GM23338 (cell line): ENCODE results near the gene DPYD. TPM values are rescaled to one million over a fixed set of nuclear protein-coding genes. Genes with fewer than 3 reads are reported as not detected.

ENCODE experiments used
- ATAC-seq: fragments of 200-7000 bp; cut with Tn5 transposase; 3 replicates; pipeline ENCODE4 v1.9.1; 2020
- DNase-seq: peaks from one replicate; pipeline ENCODE4 v3.0.0-alpha.2; 2015; ENCODE audit warnings: low spot score
- H2AFZ ChIP-seq: fragments of 200-600 bp; sonication (generic); 2 replicates; pipeline ENCODE4 v1.8.0; 2016; ENCODE audit warnings: antibody characterized with exemption, mild to moderate bottlenecking, moderate library complexity
- H3F3A ChIP-seq: fragments of 200-600 bp; sonication (generic); replicated peaks from 2 replicates; pipeline ENCODE4 v1.8.0; 2017; ENCODE audit warnings: antibody characterized with exemption, mixed run types, low read depth
- H3K27ac ChIP-seq: fragments of 200-600 bp; sonication (generic); 2 replicates; pipeline ENCODE4 v1.6.1; 2016; ENCODE audit warnings: low read depth
- H3K27me3 ChIP-seq: fragments of 200-600 bp; sonication (generic); 2 replicates; pipeline ENCODE4 v1.8.0; 2016; ENCODE audit warnings: mild to moderate bottlenecking, mixed run types, moderate library complexity; ENCODE audit not compliant: insufficient read depth
- H3K36me3 ChIP-seq: fragments of 200-600 bp; sonication (generic); 2 replicates; pipeline ENCODE4 v1.8.0; 2016; ENCODE audit warnings: mild to moderate bottlenecking; ENCODE audit not compliant: insufficient read depth
- H3K4me1 ChIP-seq: fragments of 200-600 bp; sonication (generic); 2 replicates; pipeline ENCODE4 v1.8.0; 2016; ENCODE audit warnings: mild to moderate bottlenecking, moderate library complexity; ENCODE audit not compliant: insufficient read depth
- H3K4me2 ChIP-seq: fragments of 200-600 bp; sonication (generic); 2 replicates; pipeline ENCODE4 v1.7.1; 2017; ENCODE audit warnings: mixed run types
- H3K4me3 ChIP-seq: fragments of 200-600 bp; sonication (generic); 2 replicates; pipeline ENCODE4 v1.6.1; 2016; ENCODE audit warnings: mixed run types
- H3K79me2 ChIP-seq: fragments of 200-600 bp; sonication (generic); replicated peaks from 2 replicates; pipeline ENCODE4 v1.8.0; 2017; ENCODE audit warnings: mild to moderate bottlenecking; ENCODE audit not compliant: insufficient read depth
- H3K9me2 ChIP-seq: fragments of 200-600 bp; sonication (generic); 2 replicates; pipeline ENCODE4 v1.8.0; 2017; ENCODE audit not compliant: insufficient read depth
- H4K20me1 ChIP-seq: fragments of 200-600 bp; sonication (generic); replicated peaks from 2 replicates; pipeline ENCODE4 v1.8.0; 2017; ENCODE audit warnings: mild to moderate bottlenecking; ENCODE audit not compliant: insufficient read depth
- H3K27ac Mint-ChIP-seq: 2 replicates; pipeline ENCODE4 v1.8.0; 2020; ENCODE audit warnings: inconsistent platforms, mild to moderate bottlenecking, moderate library complexity, mixed read lengths
- H3K27me3 Mint-ChIP-seq: 3 replicates; pipeline ENCODE4 v1.8.0; 2022; ENCODE audit warnings: low read depth, mild to moderate bottlenecking, moderate library complexity, mixed read lengths, inconsistent platforms; ENCODE audit not compliant: insufficient read depth, poor library complexity
- H3K36me3 Mint-ChIP-seq: 3 replicates; pipeline ENCODE4 v1.8.0; 2021; ENCODE audit warnings: low read depth, mild to moderate bottlenecking, inconsistent platforms, moderate library complexity, mixed read lengths
- H3K4me1 Mint-ChIP-seq: 3 replicates; pipeline ENCODE4 v1.8.0; 2020; ENCODE audit warnings: mild to moderate bottlenecking, inconsistent platforms, mixed read lengths
- H3K4me3 Mint-ChIP-seq: 3 replicates; pipeline ENCODE4 v1.8.0; 2021; ENCODE audit warnings: moderate library complexity, mild to moderate bottlenecking, inconsistent platforms, mixed read lengths
- H3K9me3 Mint-ChIP-seq: 3 replicates; pipeline ENCODE4 v1.8.0; 2020; ENCODE audit warnings: moderate library complexity, mild to moderate bottlenecking, inconsistent platforms, mixed read lengths
- CREB1 ChIP-seq: fragments of 250-450 bp; sonication (Bioruptor Pico); IDR thresholded peaks from 2 replicates; pipeline ENCODE4 v1.5.0; 2020; ENCODE audit warnings: low read depth, mild to moderate bottlenecking, moderate library complexity
- EZH2 ChIP-seq: fragments of 200-600 bp; sonication (generic); IDR thresholded peaks from one replicate; pipeline ENCODE4 v1.8.0; 2017; ENCODE audit warnings: antibody characterized with exemption, mild to moderate bottlenecking, low read depth; ENCODE audit not compliant: unreplicated experiment
- EZH2phosphoT487 ChIP-seq: fragments of 200-600 bp; sonication (generic); IDR thresholded peaks from one replicate; pipeline ENCODE4 v1.8.1; 2018; ENCODE audit warnings: antibody characterized with exemption; ENCODE audit not compliant: unreplicated experiment
- JUNB ChIP-seq: IDR thresholded peaks from one replicate; pipeline ENCODE4 v1.6.1; 2016; ENCODE audit warnings: antibody characterized with exemption; ENCODE audit not compliant: unreplicated experiment
- NANOG ChIP-seq: IDR thresholded peaks from 2 replicates; pipeline ENCODE4 v1.6.1; 2016; ENCODE audit warnings: antibody characterized with exemption, borderline replicate concordance
- POLR2AphosphoS5 ChIP-seq: IDR thresholded peaks from 2 replicates; pipeline ENCODE4 v1.6.1; 2016; ENCODE audit warnings: antibody characterized with exemption, low read depth
- STAT1 ChIP-seq: IDR thresholded peaks from one replicate; pipeline ENCODE4 v1.6.1; 2016; ENCODE audit warnings: antibody characterized with exemption; ENCODE audit not compliant: unreplicated experiment
- ZNF331 ChIP-seq: fragments of 250-450 bp; sonication (Bioruptor Pico); IDR thresholded peaks from 2 replicates; pipeline ENCODE4 v1.5.0; 2020; ENCODE audit warnings: low read depth, mild to moderate bottlenecking, moderate library complexity
- polyA plus RNA-seq: library from polyadenylated mRNA; unstranded; fragments of >200 nt; fragmentation: Nextera tagmentation; extraction: Ambion mirVana; gene quantifications from 2 replicates; pipeline ENCODE4 v1.2.1, GENCODE V29; 2016
- total RNA-seq: library from RNA; depleted of rRNA; stranded (reverse); fragments of >200 nt; shearing (Covaris generic); gene quantifications from 2 replicates; pipeline ENCODE4 v1.2.3, GENCODE V29; 2014
- TF ChIP-seq, protein P1 (sequence below): IDR thresholded peaks from one replicate; pipeline ENCODE4 v1.6.1; 2018; ENCODE audit warnings: antibody characterized with exemption; ENCODE audit not compliant: unreplicated experiment
- TF ChIP-seq, protein P2 (sequence below), 2 experiments: fragments of 200-600 bp in 1 of 2; sonication (generic) in 1 of 2; conservative IDR thresholded peaks; 2 replicates each; pipeline versions ENCODE4 v1.5.1 to v1.6.1; 2016 to 2017; ENCODE audit warnings: antibody characterized with exemption in 2 of 2, low read depth in 2 of 2, mild to moderate bottlenecking in 2 of 2, moderate library complexity in 1 of 2
- TF ChIP-seq, protein P3 (sequence below): IDR thresholded peaks from 2 replicates; pipeline ENCODE4 v1.6.1; 2016; ENCODE audit warnings: antibody characterized with exemption

The DPYD gene
- total and polyA plus RNA-seq, 2 experiments from 2014 or later = 0.50 to 1.6 TPM

DNA sequence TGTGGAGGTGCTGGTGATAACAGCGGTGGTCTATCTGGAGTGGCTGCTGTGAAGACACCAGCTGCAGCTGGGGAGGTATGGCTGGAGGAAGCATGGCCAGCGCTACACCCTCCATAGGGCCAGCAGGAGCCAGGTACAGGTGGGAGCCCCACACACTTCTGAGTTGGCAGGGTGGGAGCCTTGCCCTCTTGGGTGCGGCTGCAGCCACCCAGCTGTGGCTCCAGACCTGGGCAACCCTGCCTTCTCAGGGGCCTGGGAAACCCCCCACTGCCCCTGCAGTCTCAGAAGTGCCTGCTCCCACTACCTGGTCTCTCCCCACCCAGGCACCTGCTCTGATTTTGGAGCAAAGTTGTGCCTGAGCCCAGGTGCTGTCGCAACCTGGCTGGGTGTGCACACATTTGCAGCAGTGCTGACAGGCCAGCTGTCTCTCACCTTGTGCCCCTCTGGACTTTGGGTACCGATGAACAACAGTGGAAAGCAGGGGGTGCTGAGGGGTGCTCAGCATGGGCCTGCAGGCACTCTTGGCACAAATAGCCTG lies 76.2 kb downstream of the DPYD start:
- Histone ChIP-seq H3F3A (no peaks in the 10 kb centered on the region), H3K9me2 (no peaks in the 10 kb centered on the region), H3K4me1 (no peaks in the 10 kb centered on the region), H3K27me3 (no peaks in the 10 kb centered on the region), H3K79me2 (no peaks in the 10 kb centered on the region), H3K4me3 (no peak overlapping the region), H3K4me2 (no peak overlapping the region), H4K20me1 (no peaks in the 10 kb centered on the region), H3K27ac (no peak overlapping the region), H2AFZ (no peak overlapping the region), H3K36me3 (no peaks in the 10 kb centered on the region)
- no peak overlapping the region for H3K4me3 Mint-ChIP-seq
- H3K27me3 Mint-ChIP-seq = no peaks in the 10 kb centered on the region
- DNase-seq (no peak), ATAC-seq (no peak)
- peaks cover 17% of the 10 kb centered on the region for H3K9me3 Mint-ChIP-seq
- no peaks in the 10 kb centered on the region for H3K4me1 Mint-ChIP-seq
- H3K36me3 Mint-ChIP-seq = peaks cover 11% of the 10 kb centered on the region; the same call in 2 of the 3 replicates
- TF ChIP-seq, protein P1, sequence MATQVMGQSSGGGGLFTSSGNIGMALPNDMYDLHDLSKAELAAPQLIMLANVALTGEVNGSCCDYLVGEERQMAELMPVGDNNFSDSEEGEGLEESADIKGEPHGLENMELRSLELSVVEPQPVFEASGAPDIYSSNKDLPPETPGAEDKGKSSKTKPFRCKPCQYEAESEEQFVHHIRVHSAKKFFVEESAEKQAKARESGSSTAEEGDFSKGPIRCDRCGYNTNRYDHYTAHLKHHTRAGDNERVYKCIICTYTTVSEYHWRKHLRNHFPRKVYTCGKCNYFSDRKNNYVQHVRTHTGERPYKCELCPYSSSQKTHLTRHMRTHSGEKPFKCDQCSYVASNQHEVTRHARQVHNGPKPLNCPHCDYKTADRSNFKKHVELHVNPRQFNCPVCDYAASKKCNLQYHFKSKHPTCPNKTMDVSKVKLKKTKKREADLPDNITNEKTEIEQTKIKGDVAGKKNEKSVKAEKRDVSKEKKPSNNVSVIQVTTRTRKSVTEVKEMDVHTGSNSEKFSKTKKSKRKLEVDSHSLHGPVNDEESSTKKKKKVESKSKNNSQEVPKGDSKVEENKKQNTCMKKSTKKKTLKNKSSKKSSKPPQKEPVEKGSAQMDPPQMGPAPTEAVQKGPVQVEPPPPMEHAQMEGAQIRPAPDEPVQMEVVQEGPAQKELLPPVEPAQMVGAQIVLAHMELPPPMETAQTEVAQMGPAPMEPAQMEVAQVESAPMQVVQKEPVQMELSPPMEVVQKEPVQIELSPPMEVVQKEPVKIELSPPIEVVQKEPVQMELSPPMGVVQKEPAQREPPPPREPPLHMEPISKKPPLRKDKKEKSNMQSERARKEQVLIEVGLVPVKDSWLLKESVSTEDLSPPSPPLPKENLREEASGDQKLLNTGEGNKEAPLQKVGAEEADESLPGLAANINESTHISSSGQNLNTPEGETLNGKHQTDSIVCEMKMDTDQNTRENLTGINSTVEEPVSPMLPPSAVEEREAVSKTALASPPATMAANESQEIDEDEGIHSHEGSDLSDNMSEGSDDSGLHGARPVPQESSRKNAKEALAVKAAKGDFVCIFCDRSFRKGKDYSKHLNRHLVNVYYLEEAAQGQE = no peak
- TF ChIP-seq, protein P2, sequence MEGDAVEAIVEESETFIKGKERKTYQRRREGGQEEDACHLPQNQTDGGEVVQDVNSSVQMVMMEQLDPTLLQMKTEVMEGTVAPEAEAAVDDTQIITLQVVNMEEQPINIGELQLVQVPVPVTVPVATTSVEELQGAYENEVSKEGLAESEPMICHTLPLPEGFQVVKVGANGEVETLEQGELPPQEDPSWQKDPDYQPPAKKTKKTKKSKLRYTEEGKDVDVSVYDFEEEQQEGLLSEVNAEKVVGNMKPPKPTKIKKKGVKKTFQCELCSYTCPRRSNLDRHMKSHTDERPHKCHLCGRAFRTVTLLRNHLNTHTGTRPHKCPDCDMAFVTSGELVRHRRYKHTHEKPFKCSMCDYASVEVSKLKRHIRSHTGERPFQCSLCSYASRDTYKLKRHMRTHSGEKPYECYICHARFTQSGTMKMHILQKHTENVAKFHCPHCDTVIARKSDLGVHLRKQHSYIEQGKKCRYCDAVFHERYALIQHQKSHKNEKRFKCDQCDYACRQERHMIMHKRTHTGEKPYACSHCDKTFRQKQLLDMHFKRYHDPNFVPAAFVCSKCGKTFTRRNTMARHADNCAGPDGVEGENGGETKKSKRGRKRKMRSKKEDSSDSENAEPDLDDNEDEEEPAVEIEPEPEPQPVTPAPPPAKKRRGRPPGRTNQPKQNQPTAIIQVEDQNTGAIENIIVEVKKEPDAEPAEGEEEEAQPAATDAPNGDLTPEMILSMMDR (conservative IDR thresholded peaks at IDR 0.05; ENCODE audit: low read depth in 2 of 2) = no peak
- TF ChIP-seq ZNF331 (CRISPR knock-in tag) (no peak), POLR2AphosphoS5 (no peak), JUNB (no peak), CREB1 (CRISPR knock-in tag) (no peak), EZH2phosphoT487 (no peak), NANOG (no peak)
- TF ChIP-seq, protein P3, sequence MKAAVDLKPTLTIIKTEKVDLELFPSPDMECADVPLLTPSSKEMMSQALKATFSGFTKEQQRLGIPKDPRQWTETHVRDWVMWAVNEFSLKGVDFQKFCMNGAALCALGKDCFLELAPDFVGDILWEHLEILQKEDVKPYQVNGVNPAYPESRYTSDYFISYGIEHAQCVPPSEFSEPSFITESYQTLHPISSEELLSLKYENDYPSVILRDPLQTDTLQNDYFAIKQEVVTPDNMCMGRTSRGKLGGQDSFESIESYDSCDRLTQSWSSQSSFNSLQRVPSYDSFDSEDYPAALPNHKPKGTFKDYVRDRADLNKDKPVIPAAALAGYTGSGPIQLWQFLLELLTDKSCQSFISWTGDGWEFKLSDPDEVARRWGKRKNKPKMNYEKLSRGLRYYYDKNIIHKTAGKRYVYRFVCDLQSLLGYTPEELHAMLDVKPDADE = no peak
- H3K27ac Mint-ChIP-seq = no peak overlapping the region

DNA sequence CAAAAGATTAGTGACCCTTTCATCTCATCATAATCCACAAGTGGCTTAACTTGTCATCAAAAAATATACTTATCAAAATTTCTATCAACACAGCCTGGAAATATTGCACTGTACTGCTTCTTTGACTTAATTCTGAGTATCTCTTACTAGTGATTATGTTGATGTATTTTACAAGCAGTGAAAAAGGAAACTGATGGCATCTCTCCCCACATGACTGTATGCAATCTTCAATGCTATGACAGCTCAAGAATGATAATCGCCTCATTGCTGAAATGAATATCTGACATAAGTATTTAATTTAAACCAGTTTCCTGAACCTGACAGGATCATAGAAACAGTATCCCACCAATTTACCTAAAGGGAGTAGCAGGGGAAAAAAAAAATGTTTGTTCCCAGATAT lies 79.5 kb downstream of the DPYD start:
- H3K4me3 ChIP-seq = no peak overlapping the region
- H3K79me2 ChIP-seq = no peaks in the 10 kb centered on the region
- Mint-ChIP-seq H3K4me1 (no peaks in the 10 kb centered on the region), H3K9me3 (peaks cover 17% of the 10 kb centered on the region), H3K36me3 (peaks cover 10% of the 10 kb centered on the region; the same call in 2 of the 3 replicates), H3K27ac (no peak overlapping the region), H3K27me3 (no peaks in the 10 kb centered on the region), H3K4me3 (no peak overlapping the region)
- no peaks in the 10 kb centered on the region for H3K36me3 ChIP-seq
- no peak overlapping the region for H3K27ac ChIP-seq
- no peaks in the 10 kb centered on the region for H3F3A ChIP-seq
- no peaks in the 10 kb centered on the region for H3K4me1 ChIP-seq
- no peak overlapping the region for H2AFZ ChIP-seq
- no peaks in the 10 kb centered on the region for H3K9me2 ChIP-seq
- DNase-seq = no peak
- no peaks in the 10 kb centered on the region for H4K20me1 ChIP-seq
- H3K27me3 ChIP-seq = no peaks in the 10 kb centered on the region
- no peak for ATAC-seq
- no peak overlapping the region for H3K4me2 ChIP-seq
- TF ChIP-seq, protein P1 = no peak
- TF ChIP-seq EZH2 (no peak), STAT1 (no peak), EZH2phosphoT487 (no peak), ZNF331 (CRISPR knock-in tag) (no peak)
